HCT116 (cell line): ENCODE data around the gene MRRF.

Source experiments
- RAD21 ChIP-seq: IDR thresholded peaks from 2 replicates; pipeline ENCODE4 v1.6.1; 2012; ENCODE audit warnings: low read depth, mild to moderate bottlenecking
- TF ChIP-seq, protein P1 (sequence below): IDR thresholded peaks from 2 replicates; pipeline ENCODE4 v1.6.1; 2012; ENCODE audit warnings: low read depth

DNA sequence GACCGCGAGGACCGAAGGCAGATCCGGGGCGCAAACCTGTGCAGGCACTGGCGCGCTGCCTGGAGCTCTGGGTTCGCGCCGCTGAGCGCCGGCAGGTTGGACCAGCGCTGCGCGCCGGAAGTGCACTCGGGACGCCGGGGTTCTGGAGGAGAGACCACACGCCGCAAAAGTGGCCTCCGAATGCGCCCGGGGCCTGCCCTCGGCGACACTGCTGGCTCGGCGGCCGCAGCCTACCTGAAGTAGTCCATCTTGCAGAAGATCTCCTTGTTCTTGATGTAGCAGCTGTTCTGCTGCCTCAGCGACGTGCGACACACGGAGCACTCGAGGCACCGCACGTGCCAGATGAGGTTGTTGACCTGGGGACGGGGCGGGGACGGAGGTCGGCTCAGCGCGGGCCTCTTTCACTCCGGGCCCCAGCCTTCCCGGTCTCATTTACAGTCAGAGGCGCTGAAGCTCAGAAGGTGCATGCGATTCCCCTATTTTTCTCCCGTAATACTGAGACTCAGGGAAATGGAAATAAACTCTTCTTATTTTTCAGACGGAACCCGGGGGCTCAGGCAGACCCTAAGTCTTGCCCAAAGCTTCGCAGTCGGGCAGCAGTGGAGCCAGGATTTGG lies 38.4 kb upstream of the MRRF start:
- no peak for TF ChIP-seq RAD21
- TF ChIP-seq, protein P1, sequence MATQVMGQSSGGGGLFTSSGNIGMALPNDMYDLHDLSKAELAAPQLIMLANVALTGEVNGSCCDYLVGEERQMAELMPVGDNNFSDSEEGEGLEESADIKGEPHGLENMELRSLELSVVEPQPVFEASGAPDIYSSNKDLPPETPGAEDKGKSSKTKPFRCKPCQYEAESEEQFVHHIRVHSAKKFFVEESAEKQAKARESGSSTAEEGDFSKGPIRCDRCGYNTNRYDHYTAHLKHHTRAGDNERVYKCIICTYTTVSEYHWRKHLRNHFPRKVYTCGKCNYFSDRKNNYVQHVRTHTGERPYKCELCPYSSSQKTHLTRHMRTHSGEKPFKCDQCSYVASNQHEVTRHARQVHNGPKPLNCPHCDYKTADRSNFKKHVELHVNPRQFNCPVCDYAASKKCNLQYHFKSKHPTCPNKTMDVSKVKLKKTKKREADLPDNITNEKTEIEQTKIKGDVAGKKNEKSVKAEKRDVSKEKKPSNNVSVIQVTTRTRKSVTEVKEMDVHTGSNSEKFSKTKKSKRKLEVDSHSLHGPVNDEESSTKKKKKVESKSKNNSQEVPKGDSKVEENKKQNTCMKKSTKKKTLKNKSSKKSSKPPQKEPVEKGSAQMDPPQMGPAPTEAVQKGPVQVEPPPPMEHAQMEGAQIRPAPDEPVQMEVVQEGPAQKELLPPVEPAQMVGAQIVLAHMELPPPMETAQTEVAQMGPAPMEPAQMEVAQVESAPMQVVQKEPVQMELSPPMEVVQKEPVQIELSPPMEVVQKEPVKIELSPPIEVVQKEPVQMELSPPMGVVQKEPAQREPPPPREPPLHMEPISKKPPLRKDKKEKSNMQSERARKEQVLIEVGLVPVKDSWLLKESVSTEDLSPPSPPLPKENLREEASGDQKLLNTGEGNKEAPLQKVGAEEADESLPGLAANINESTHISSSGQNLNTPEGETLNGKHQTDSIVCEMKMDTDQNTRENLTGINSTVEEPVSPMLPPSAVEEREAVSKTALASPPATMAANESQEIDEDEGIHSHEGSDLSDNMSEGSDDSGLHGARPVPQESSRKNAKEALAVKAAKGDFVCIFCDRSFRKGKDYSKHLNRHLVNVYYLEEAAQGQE = no peak
